ENCODE measurements around the gene ADCY4.
A peak's percentile ranks its signal among the peaks of the same experiment; 100 is the strongest.

ADCY4 gene

GRCh38 chr14:24283796-24284460, 50.9 kb downstream of the ADCY4 start:
- DNase-seq (ENCODE audit: low read depth in 1 of 2, low spot score in 1 of 2): no peak
- no peaks in the 10 kb centered on the region for H3K27me3 ChIP-seq (ENCODE audit: insufficient read depth, poor library complexity, severe bottlenecking)
- no peak overlapping the region for H3K27ac ChIP-seq (replicated peaks)
- H3K4me3 ChIP-seq (replicated peaks; ENCODE audit: insufficient read depth, low read length): no peak overlapping the region
- TF ChIP-seq, protein P1, sequence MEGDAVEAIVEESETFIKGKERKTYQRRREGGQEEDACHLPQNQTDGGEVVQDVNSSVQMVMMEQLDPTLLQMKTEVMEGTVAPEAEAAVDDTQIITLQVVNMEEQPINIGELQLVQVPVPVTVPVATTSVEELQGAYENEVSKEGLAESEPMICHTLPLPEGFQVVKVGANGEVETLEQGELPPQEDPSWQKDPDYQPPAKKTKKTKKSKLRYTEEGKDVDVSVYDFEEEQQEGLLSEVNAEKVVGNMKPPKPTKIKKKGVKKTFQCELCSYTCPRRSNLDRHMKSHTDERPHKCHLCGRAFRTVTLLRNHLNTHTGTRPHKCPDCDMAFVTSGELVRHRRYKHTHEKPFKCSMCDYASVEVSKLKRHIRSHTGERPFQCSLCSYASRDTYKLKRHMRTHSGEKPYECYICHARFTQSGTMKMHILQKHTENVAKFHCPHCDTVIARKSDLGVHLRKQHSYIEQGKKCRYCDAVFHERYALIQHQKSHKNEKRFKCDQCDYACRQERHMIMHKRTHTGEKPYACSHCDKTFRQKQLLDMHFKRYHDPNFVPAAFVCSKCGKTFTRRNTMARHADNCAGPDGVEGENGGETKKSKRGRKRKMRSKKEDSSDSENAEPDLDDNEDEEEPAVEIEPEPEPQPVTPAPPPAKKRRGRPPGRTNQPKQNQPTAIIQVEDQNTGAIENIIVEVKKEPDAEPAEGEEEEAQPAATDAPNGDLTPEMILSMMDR (IDR thresholded peaks at IDR 0.05; ENCODE audit: insufficient read depth, low read length): no peak
- TF ChIP-seq GABPA (IDR thresholded peaks at IDR 0.05; ENCODE audit: low read depth) (no peak), POLR2AphosphoS5 (IDR thresholded peaks at IDR 0.05; ENCODE audit: low read depth) (no peak), REST (IDR thresholded peaks at IDR 0.05; ENCODE audit: insufficient replicate concordance, low read depth) (no peak), SPI1 (IDR thresholded peaks at IDR 0.05; ENCODE audit: borderline replicate concordance, low read depth) (no peak)

DNA sequence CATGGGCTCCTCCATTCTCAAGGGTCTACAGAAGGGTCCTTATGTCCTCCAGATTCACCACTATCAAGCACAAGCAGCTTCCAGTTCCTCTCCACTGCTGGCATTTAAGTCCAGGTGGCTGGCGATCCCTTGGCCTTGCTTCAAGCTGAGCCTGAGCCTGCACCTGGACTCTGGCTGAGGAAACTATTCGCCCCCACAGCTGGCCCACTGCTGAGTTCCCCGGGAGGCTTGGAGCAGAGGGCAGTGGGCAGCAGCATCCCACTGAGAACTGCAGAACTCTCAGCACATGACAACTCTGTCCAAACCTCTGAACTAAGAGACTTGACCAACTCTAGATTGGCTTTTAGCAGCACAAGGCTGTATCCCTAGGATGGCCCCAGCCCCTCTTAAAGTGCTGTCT, 52.1 kb downstream of the ADCY4 start:
- no peak for DNase-seq (ENCODE audit: low read depth in 1 of 2, low spot score in 1 of 2)
- Histone ChIP-seq H3K27ac (replicated peaks) (no peak overlapping the region), H3K4me3 (replicated peaks; ENCODE audit: insufficient read depth, low read length) (no peak overlapping the region), H3K27me3 (ENCODE audit: insufficient read depth, poor library complexity, severe bottlenecking) (no peaks in the 10 kb centered on the region)
- TF ChIP-seq GABPA (IDR thresholded peaks at IDR 0.05; ENCODE audit: low read depth): no peak
- TF ChIP-seq, protein P1 (IDR thresholded peaks at IDR 0.05; ENCODE audit: insufficient read depth, low read length): no peak
- no peak for TF ChIP-seq POLR2AphosphoS5 (IDR thresholded peaks at IDR 0.05; ENCODE audit: low read depth)
- no peak for TF ChIP-seq REST (IDR thresholded peaks at IDR 0.05; ENCODE audit: insufficient replicate concordance, low read depth)
- TF ChIP-seq SPI1 (IDR thresholded peaks at IDR 0.05; ENCODE audit: borderline replicate concordance, low read depth): no peak

GRCh38 chr14:24281636-24282035, 53.2 kb downstream of the ADCY4 start:
- H3K4me3 ChIP-seq (replicated peaks; ENCODE audit: insufficient read depth, low read length): no peak overlapping the region
- DNase-seq (ENCODE audit: low read depth in 1 of 2, low spot score in 1 of 2): peak in 1 of 2 experiments; percentile 48

More at GRCh38 chr14:24281636-24282035, 53.2 kb downstream of the ADCY4 start:
- Histone ChIP-seq H3K27me3 (ENCODE audit: insufficient read depth, poor library complexity, severe bottlenecking) (no peaks in the 10 kb centered on the region), H3K27ac (replicated peaks) (peak overlapping the region; percentile 36)
- TF ChIP-seq REST (IDR thresholded peaks at IDR 0.05; ENCODE audit: insufficient replicate concordance, low read depth) (no peak), GABPA (IDR thresholded peaks at IDR 0.05; ENCODE audit: low read depth) (no peak)
- TF ChIP-seq, protein P1 (IDR thresholded peaks at IDR 0.05; ENCODE audit: insufficient read depth, low read length): no peak

Measured in HL-60 (cell line).